A549 treated with GW870086 at 1 μM for 4 hours (cell line): ENCODE measurements around the gene KCNAB1. TPM values are rescaled to one million over a fixed set of nuclear protein-coding genes. Genes with fewer than 3 reads are reported as not detected.

Experiments
- total RNA-seq: library from RNA; stranded (reverse); fragments of 200-300 nt; extraction: Qiagen RNA extraction; gene quantifications from 5 replicates; pipeline ENCODE4 v1.2.3, GENCODE V29; 2022; ENCODE audit warnings: low read depth

The KCNAB1 gene
- not detected in 5 replicates for total RNA-seq

GRCh38 chr3:156120528-156121251 is at the start of gene KCNAB1:
TSS of gene KCNAB1 (plus strand) at chr3:156120578.

GRCh38 chr3:156554842-156555687 is 434.7 kb downstream of the KCNAB1 start, which contains the start of gene SSR3:
TSS of gene SSR3 (minus strand) at chr3:156555117. CDS start at chr3:156555089, 28 bp downstream.

Other genes with a start within 250 kb of the KCNAB1 start
- gene GMPS, start 249.9 kb upstream of the KCNAB1 start, total RNA-seq, result 82.0 to 96.9 TPM (median 85.4 TPM) in 5 replicates